ENCODE data around the gene SPIB. TPM values are rescaled to one million over a fixed set of nuclear protein-coding genes. Genes with fewer than 3 reads are reported as not detected.

The SPIB gene
- not detected for total RNA-seq

DNA sequence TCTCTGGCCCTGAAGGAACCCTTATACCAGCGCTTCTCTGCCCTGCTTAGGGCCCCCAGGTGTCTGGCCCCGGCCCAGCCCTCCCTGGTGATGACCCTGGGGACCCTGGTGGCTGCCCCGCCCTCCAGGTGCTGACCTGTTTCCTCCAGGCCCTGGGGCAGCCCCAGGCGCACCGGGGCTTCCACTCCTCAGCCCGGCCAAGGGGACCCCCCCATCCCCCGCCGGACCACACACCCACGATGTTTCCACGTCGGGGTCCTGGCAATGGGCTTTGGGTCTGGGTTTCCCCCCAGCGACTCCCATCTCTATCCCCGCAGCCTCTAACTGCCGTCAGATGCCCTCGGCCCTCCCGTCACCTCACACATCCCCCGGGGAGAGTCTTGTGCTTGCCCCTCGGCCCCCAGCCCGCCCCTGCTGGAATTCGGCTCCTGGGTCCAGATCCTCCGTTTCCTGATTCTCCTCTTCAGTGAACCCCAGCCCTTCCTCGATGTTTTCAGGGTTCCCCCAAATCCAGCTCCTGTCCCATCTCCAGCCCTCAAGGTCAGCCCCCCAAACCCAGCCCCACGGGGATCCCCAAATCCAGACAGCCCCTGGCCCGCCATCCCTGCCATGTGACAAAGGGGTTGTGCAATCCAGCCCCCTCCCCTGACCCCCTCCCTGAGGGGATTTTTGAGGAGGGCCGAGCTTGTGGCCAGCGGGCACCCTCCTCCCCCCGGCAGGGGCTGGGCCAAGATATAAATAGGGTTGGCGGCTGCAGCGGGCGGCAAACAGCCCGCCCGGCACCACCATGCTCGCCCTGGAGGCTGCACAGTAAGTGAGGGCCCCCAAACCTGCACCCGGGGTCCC lies at the start of gene SPIB:
Gene SPIB, plus strand, starts transcription at position 763 of the 846 bp plus-strand sequence. Its CDS starts 25 bp downstream, at position 788.
- intact Hi-C loops (cut with DNase I; ENCODE audit: low total_unique reads): no loop called here
- no peak for TF ChIP-seq POLR2A (IDR thresholded peaks at IDR 0.05)
- TF ChIP-seq, protein P1, sequence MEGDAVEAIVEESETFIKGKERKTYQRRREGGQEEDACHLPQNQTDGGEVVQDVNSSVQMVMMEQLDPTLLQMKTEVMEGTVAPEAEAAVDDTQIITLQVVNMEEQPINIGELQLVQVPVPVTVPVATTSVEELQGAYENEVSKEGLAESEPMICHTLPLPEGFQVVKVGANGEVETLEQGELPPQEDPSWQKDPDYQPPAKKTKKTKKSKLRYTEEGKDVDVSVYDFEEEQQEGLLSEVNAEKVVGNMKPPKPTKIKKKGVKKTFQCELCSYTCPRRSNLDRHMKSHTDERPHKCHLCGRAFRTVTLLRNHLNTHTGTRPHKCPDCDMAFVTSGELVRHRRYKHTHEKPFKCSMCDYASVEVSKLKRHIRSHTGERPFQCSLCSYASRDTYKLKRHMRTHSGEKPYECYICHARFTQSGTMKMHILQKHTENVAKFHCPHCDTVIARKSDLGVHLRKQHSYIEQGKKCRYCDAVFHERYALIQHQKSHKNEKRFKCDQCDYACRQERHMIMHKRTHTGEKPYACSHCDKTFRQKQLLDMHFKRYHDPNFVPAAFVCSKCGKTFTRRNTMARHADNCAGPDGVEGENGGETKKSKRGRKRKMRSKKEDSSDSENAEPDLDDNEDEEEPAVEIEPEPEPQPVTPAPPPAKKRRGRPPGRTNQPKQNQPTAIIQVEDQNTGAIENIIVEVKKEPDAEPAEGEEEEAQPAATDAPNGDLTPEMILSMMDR (IDR thresholded peaks at IDR 0.05): no peak
- WGBS, 2 donors: 13 to 23% methylated on average over 23 to 33 of the region's 34 CpGs
- H3K4me3 ChIP-seq (ENCODE audit: low read depth, poor library complexity, severe bottlenecking): no peak within 1 kb of the TSS
- no peak for DNase-seq (ENCODE audit: low spot score in 2 of 2)

DNA sequence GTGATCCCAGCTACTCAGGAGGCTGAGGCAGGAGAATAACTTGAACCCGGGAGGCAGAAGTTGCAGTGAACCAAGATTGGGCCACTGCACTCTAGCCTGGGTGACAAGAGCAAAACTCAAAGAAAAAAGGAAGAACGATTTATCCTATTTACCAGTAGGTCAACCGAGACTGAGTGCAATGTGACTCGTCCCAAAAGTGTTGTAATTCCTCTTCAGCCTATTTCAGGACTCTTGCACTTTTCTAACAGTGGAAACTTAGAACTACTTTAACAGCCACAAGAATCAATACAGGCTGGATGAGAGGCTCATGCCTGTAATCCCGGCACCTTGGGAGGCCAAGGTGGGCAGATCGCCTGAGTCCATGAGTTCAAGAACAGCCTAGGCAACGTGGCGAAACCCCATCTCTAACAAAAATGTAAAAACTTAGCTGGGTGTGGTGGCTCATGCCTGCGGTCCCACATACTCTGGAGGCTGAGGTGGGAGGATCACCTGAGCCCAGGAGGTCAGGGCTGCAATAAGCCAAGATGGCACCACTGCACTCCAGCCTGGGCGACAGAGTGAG lies 46.7 kb upstream of the SPIB start:
- 79 to 84% methylated on average over 10 of the region's 10 CpGs for WGBS, 2 donors
- TF ChIP-seq, protein P1 (IDR thresholded peaks at IDR 0.05): no peak
- no peak for TF ChIP-seq POLR2A (IDR thresholded peaks at IDR 0.05)
- no peak overlapping the region for H3K4me3 ChIP-seq (ENCODE audit: low read depth, poor library complexity, severe bottlenecking)
- no peak for DNase-seq (ENCODE audit: low spot score in 2 of 2)
- intact Hi-C loops (cut with DNase I; ENCODE audit: low total_unique reads): no loop called here

DNA sequence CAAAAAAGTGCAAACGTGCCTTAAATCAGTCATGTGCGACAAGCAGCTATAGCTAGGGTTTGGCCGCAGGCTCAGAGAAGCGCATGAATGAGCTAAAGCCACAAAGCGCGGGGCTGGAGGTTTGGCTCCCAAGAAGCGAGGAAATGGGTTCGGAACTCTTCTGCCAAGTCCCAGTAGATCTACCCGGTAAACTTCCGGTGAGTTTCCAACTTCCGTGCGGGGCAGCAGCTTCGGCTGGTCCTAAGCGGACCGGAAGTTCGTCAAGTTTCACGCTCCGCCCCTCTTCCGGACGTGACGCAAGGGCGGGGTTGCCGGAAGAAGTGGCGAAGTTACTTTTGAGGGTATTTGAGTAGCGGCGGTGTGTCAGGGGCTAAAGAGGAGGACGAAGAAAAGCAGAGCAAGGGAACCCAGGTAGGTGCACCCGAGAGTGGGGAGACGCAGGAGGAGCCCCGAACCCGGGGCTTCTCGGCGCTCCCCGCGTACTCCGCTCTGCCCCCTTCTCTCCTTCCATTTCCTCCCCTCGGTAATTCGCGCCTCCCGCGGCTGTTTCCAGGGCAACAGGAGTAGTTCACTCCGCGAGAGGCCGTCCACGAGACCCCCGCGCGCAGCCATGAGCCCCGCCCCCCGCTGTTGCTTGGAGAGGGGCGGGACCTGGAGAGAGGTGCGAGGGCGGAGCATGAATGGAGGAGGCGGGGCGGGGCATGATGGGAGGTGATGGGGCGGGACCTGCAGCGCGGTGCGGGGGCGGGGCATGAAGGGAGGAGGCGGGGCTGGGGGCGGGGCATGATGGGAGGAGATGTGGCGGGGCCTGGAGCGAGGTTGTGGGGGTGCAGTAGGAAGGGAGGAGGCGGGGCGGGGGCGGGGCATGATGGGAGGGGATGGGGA lies 42.3 kb upstream of the SPIB start, which contains the start of gene NR1H2:
Gene NR1H2, plus strand, starts transcription at position 292 of the 885 bp plus-strand sequence. CDS start 1,149 bp downstream, outside the sequence.
- peak in 1 of 2 donors; percentile 49 for TF ChIP-seq POLR2A (IDR thresholded peaks at IDR 0.05)
- TF ChIP-seq, protein P1 (IDR thresholded peaks at IDR 0.05): no peak
- WGBS, 2 donors: 1% methylated on average over 50 to 64 of the region's 67 CpGs
- DNase-seq (ENCODE audit: low spot score in 2 of 2): peak; percentile 96 to 99
- peak within 1 kb of the TSS; percentile 90 for H3K4me3 ChIP-seq (ENCODE audit: low read depth, poor library complexity, severe bottlenecking)
- intact Hi-C loops (cut with DNase I; ENCODE audit: low total_unique reads): no loop called here

DNA sequence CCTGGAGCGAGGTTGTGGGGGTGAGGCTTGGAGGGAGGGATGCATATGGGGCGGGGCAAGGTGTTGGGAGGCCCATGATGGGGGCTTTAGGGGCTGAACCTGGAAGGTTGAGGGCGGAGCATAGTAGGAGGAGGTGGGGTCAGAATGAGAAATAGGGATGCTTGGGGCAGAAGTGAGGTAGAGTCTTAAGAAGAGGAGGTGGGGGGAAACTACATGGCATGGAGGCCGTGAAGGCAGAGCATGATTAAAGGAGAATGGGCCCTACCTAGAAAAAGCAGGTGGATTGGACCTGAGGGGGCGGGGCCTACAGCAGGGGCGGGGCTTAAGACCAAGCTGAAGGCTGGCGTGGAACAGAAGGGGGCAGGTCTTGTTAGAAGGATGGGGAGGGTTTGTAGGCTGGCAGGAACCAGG lies 41.7 kb upstream of the SPIB start:
- H3K4me3 ChIP-seq (ENCODE audit: low read depth, poor library complexity, severe bottlenecking): no peak overlapping the region
- WGBS, 2 donors: 46% methylated on average over 7 of the region's 7 CpGs
- DNase-seq (ENCODE audit: low spot score in 2 of 2): no peak
- no peak for TF ChIP-seq POLR2A (IDR thresholded peaks at IDR 0.05)
- TF ChIP-seq, protein P1 (IDR thresholded peaks at IDR 0.05): no peak
- intact Hi-C loops (cut with DNase I; ENCODE audit: low total_unique reads): no loop called here

DNA sequence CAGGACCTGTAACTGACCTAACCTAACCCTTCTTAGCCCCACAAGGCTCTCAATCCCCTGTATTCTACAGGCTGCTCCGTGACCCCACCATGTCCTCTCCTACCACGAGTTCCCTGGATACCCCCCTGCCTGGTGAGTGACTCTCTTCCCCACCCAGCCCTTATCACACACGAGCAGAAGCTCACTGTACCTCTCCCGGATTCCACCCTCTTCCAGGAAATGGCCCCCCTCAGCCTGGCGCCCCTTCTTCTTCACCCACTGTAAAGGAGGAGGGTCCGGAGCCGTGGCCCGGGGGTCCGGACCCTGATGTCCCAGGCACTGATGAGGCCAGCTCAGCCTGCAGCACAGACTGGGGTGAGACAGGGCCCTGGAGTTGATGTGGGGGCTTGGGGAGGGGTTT lies 41.2 kb upstream of the SPIB start:
- 73 to 83% methylated on average over 9 of the region's 9 CpGs for WGBS, 2 donors
- intact Hi-C loops (cut with DNase I; ENCODE audit: low total_unique reads): no loop called here
- no peak for TF ChIP-seq POLR2A (IDR thresholded peaks at IDR 0.05)
- TF ChIP-seq, protein P1 (IDR thresholded peaks at IDR 0.05): no peak
- no peak overlapping the region for H3K4me3 ChIP-seq (ENCODE audit: low read depth, poor library complexity, severe bottlenecking)
- no peak for DNase-seq (ENCODE audit: low spot score in 2 of 2)
